Hematopoietic multipotent progenitor cell treated with erythropoietin and hydrocortisone succinate and interleukin-3 and kit ligand, for 6 days (in vitro differentiated cells): ENCODE results near the gene CAP1.

ENCODE experiments used
- DNase-seq: peaks from one replicate; pipeline ENCODE4 v3.0.0-alpha.2; 2015

The CAP1 gene

DNA sequence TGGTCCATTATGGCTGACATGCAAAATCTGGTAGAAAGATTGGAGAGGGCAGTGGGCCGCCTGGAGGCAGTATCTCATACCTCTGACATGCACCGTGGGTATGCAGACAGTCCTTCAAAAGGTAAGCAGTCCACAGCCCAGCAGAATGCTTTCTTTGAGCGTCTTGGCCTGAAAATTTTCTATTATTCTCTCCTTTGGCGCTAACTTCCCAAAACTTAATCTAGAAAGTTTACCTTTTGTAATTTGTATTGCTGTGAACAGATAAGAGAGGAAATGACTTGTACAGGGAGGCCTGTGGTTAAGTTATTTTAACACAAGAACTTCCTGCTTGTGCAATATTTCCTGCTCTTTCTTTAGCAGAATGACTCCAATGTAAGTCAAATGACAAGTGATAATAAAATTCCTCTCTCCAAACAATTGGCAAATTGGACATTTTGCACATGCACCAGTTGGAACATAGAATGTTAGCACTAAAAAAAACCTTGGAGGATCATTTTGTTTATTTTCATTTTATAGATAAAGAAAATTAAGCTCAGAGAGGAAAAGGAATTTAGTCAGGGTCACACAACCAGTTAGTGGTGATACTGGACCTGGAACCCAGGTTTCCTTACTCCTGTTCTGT, 18.9 kb downstream of the CAP1 start:
- DNase-seq: peak; percentile 89

DNA sequence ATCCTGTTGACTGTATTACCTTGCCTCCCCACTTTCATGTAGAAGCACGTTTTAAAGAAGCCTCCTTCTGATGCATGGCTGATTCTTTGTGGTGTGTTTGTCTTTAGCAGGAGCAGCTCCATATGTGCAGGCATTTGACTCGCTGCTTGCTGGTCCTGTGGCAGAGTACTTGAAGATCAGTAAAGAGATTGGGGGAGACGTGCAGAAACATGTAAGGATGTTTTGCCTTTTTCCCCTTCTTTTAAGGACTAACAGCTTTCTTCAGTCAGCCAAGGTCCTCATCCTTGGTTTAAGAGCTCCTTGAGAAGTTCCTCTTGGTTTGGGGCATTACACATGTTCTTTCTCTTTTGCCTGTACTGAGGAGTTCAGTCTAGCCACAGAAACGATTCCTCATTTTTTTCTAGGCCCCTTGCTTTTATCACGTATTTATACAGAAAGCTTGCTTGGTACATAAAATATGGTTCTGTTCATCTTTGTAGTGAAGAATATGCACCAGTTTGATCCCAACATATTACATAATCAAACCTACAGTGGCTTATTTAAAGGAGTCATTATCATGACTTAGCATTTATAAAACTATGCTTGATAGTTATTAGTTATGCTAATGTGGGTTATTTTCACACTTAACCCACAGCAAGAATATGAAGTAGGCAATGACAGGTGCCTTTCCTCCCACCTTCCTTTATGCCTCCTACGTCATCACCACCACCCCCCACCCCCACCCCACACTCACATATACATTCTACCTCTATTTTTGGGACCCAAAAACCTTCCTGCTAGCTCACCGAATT, 19.6 kb downstream of the CAP1 start:
- DNase-seq: peak; percentile 33

DNA sequence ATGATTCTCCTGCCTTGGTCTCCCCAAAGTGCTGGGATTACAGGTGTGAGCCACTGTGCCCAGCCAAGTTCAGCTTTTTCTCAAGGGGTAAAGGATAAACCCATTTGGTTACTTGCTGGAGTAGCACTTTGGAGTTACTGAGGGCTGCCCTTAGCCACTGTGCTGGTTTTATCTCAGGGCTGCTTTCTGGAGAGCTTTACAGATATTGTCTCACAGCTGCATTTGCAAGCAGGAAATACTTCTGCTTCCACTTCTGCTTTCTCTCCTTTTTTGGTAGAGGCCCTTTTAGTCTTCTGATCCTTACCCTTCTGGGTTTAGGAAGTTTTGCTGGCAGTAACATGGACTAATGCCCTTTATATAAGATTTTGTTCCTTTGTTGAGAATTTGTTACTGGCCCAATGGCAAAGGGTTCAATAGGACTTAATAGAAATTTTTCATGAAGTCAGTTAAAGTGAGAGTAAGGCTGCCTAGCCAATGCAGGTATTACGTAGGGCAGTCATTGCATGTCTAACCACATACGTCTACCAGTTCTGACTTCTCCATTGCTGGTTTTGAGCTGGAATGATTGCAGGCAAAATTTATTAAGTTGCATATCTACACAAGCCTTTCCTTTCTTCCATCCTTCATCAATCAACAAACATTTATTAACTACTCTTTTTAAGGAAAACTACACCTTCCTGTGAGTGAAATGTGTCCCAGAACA, 24.4 kb downstream of the CAP1 start:
- peak; percentile 73 for DNase-seq

DNA sequence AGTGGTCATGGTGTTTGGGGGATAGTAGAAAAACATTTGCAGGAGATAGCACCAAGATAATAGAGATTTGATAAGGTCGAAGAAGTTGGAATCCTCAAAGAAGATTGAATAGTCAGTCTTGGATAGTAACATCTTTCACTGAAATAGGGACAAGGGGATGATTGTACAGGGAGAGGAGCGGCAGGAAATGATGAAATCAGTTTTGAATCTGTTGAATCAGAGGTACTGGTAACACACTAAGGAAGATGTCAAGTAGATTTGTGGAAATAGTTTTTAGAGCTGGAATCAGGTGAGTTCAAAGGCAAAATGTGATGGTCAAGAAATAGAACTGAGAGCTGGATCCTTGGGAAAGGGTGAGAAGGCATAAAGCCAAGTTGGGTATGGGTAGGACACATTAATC, 26.5 kb downstream of the CAP1 start:
- DNase-seq: no peak

DNA sequence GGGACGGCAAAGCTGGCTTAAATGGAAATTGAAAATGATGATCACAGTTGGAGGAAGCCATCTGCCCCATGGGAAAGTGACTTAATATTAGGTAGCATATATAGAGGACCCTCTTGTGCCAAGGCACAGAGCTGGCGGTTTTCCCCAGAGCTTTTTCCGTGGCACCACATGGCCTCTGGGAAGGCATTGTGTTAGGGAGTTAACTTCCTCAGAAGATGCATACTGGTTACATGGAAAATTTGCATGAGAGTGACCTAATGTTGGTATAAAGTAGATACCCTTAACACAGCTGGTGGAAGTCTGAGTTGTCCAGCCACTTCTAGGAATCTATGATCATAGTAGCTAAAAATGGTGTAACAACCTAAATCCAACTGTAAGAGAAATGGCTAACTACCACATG, 27.3 kb downstream of the CAP1 start:
- DNase-seq: no peak

DNA sequence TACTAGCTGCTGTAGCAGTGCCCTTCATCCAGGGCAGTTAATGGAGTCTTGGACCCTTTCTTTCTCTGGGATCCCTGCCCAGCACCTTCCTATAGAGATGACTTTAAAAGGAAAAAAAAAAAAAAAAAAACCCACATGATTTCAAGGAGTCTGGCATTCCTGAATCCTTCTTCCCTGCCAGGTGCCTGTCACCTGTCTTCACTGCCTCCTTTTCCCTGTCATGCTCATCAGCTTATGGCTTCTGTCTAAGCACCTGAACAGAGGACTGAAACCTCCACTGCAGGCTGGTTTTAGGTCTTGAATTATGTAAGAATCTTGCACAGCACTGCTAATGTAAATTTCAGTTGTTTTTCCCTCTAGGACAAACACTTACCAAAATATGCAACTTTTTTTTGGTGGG, 31.6 kb downstream of the CAP1 start:
- no peak for DNase-seq

DNA sequence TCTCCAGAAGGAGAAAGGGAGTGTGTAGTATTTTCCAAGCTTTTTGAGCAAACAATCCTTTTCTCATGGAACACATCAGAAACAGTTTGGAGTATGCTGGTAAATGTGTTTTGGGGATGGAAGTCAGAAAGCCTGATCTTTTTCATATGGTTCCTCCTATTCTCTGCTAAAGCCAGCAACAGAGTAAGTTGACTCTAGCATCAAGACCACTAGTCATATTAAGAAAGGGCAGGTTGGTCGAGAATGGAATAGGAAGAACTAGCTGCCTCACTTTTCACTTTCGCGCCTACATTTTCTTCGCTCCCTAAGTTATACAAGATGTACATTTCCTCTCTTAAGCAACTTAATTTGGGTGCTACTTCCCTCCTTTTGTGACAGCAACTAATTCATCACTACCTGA, 32.5 kb downstream of the CAP1 start:
- no peak for DNase-seq

DNA sequence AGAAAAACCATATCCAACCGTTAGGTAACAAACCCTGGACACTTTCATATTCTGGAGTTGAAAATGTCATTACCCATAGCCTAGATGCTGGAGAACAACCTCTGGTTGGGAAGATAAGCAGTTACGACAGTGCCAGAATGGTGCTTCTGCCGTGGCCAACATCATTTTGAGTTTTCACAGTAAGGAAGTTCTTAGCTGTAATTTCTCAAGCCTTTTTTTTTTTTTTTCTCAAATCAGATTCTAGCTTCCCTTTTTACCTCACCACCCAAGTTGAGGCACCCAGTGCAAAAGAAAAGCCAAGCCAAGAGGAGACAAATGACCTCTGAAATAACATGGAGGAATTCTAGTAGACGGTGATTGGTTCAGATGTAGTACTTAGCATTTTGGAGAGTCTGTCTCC, 34.7 kb downstream of the CAP1 start:
- peak; percentile 51 for DNase-seq

DNA sequence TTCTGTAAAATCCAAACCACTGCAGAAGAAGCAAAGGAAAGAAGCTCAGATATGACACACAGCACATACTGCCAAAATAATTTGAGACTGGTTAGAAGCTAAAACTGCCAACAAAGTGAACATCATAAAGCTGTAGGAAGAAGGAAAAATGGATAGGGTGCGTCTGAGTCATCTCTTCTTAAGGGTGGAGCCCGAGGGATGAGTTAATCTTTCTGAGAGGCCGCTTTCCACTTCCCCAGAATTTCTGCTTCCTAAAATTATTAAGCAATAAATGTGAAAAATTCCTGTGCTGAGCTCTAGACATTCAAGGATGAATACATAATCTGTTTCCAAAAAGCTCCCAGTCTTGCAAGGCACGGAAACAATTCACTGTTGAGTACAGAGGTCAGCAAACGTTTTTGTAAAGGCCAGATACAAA, 36.4 kb downstream of the CAP1 start:
- no peak for DNase-seq

DNA sequence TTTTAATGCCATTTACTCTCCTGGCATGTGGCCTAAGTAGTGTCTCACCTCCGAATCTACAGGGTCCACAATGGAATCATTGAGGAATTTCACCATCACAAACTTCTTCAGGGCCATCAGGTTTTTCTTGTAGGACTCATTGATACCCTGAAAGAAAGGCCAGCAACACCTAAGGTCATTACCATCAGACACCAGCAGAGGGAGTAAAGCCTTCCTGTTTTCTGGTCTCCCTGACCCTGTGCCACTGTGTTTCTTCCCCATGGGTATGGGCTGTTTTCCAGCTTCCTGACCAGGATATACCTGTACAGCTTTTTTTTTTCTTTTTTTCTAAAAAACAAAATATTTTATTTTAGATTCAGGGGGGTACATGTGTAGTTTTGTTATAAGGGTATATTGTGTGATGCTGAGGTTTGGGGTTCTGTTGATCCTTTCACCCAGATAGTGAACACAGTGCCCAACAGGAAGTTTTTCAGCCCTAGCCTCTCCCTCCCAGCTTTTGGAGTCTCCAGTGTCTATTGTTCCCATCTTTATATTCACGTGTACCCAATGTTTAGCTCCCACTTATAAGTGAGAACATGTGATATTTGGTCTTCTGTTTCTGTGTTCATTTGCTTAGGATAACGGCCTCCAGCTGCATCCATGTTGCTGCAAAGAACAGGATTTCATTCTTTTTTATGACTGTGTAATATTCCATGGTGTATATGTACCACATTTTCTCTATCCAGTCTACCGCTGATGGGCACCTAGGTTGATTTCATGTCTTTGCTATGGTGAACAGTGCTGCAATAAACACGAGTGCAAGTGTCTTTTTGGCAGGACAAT, 38.2 kb downstream of the CAP1 start:
- DNase-seq: peak; percentile 87

DNA sequence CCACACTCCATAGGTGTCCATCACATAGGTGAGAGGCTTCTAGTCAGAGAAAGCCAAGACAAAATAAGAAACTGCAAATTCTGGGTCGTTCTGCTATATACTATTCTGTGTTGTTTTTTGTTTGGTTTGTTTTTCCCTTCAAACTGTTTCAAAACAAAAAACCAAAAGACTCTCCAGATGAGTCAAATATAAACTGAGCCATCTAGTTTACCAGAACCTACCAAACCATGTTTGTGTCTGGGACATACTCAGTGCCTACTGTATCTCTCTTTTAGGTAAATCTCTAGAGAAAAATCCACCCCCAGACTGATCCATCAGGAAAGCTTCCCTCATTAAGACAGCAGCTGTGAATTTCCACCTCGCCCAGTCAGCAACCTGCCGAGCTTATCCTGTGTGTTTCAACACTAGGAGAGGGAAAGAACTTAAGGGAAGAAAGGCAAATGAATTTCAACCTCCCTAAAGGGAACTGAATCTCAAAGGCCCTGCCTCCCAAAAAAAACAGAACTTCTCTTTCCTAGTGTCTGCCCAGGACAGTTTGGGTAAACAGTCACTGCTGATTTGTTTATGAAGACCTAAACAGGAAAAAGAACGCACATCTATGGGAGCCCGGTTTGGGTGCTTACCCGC, 39.4 kb downstream of the CAP1 start:
- DNase-seq: no peak

DNA sequence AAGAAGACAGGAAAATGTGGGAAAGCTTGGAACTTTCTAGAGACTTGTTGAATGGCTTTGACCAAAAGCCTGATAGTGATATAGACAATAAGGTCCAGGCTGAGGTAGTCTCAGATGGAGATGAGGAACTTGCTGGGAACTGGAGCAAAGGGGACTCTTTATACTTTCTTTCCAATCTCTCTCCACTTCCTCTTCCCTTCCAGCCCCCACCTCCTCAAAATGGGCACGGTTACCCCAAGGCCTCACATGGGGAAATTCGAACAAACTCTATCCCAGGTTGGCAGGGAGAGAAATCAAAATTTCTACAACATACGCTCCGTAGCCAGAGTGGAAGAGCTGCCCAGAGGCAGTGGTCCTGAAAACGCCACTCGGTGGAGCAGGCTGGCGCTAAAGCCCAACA, 41.3 kb downstream of the CAP1 start:
- no peak for DNase-seq

DNA sequence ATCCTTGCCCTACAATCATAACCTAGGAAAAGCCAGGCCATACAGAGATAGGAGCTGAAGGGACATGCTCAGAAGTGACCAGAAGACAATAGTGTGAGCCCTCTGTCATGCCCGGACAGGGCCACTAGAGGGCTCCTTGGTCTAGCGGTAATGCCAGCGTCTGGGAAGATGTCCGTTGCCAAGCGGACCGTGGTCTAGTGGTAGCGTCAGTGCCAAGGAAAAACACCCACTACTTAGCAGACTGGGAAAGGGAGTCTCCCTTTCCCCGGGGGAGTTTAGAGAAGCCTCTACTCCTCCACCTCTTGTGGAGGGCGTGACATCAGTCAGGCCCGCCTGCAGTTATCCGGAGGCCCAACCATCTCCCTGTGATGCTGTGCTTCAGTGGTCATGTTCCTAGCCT, 44.2 kb downstream of the CAP1 start:
- DNase-seq: peak; percentile 59

DNA sequence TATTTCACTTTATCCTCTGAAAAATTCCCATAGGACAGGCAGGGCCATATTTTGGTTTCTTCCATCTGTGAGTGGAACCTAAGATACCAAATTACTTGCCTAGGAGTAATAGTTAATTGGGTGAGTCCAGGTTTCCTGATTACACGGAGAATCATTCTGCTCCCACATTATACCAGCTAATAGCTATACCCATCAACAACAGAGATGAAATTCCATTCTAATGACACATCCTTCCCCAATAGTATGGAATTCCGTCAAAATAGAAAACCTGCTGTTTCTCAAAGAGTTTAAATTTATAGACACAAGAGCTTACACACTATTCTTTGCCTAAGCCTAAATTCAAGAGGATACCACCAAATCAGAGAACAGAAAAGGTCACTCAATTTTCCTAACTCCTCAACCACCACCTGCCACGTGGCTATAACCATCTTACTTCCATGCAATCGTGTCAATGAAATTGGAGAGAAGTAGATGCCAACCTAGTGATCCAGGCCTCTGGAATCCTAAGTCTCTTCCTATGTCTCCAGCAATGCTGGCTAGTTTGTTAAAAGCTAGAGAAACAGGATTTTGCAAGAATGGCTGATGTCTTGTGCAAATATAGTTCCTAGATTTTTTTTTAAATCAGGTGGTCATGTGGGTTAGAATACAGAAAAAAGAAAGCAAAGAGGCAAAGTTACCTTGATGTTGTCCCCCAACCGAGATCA, 50.3 kb downstream of the CAP1 start:
- no peak for DNase-seq

DNA sequence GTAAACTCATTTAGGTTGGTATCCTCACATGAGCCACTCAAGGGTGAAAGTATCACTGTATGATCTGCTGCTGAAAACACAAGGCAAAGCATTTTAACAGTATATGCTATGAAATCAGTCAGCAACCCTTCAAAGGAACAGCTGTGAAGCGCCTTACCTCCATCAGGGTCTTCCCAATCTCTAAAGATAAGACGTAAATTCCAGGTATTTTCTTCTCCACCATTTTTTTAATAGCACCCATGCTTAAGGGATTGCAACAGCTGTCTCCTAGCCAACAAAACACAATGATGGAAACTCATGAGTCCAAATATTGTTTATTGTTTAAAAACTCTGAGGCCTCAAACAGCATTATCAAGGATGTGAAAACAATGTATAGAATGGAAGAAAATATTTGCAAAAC, 51.7 kb downstream of the CAP1 start:
- DNase-seq: no peak

DNA sequence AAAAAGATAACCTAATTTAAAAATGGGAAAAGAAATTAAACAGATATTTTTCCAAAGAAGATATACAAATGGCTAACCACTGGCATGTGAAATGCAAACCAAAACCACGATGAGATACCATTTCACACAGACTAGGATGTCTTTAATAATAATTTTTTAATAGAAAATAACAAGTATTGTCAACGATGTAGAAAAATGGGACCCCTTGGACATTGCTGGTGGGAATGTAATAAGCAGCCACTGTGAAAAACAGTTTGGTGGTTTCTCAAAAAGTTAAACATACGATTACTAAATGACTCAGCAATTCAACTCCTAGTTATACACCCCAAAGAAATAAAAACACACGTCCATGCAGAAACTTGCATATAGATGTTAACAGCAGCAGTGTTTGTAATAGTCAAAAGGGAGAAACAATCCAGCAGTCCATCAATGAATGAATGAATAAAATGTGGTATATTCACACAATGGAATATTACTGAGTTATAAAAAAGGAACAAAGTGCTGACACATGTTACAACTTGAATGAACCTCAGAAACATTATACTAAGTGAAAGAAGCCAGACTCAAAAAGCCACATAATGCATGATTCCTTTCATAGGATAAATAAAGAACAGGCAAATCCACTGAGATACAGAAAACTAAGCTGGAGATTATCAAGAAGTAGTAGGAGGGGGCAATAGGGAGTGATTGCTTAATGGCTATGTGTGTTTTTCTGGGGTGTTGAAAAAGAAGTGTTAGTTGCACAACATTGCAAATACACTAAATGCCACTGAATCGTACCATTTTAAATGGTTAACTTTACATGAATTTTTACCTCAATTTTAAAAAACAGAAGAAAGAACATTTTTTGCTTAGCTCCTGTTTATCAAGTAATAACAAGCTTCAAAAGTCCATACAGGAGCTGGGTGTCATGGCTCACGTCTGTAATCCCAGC, 52.4 kb downstream of the CAP1 start:
- no peak for DNase-seq

DNA sequence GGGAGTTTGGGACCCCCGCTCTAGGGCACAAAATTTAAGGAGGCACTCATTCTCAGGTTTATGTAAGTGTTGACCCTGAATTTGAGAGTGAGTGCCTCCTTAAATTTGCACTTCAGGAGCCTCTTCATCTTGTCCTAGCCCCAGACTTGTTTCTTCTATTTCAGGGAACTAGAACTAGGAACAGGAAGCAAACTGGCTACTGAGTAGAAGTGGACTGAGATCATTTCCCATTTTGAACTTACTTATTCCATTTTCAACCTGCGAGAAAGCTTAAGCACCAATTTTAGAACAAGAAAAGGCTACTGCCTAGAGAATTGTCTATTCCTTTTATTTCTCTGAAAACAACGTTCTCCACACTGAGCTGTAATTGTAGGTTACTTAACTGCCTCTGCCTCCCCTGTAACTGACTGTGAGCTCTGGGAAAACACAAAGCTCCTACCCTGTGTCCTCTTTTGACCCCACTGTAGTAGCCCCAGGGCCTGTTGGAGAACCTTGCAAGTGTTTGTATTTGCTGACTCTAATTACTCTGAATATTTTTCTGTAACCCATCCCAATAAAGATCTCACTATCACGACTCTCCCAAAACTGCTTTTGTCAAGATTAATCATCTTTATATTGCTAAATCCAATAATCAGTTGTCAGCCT, 54.1 kb downstream of the CAP1 start:
- DNase-seq: no peak

DNA sequence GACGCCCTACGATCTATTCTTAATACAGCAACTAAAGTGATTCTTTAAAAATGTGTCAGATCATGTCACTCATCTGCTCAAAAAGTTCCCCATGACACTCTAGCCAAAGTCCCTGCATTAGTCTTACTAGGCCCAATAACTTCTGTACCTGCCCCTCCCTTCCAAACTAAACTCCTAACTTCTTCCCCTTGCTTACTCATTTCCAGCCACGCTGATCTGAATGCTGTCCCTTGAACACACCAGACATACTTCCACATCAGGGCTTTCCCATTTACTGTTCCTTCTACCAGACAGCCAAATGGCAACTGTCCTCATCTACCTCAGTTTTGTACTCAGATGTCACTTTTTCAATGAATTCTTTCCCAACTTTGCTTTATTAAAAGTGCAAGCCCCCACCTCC, 55.3 kb downstream of the CAP1 start:
- no peak for DNase-seq

DNA sequence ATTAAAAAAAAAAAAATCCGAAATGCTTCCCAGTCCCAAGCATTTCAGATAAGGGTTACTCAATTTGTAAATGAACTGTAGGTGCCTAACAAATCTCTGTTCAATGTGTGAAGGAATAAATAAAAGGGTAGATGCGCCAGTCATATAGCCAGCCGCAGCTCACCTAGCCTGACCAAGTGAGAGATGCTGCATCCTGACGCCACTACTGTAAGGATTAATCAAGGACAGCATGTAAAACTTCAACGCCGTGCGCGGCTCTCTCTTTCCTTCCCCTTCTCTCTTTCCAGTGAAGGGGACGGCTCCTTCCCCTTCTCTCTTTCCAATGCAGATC, 56.1 kb downstream of the CAP1 start:
- DNase-seq: no peak

DNA sequence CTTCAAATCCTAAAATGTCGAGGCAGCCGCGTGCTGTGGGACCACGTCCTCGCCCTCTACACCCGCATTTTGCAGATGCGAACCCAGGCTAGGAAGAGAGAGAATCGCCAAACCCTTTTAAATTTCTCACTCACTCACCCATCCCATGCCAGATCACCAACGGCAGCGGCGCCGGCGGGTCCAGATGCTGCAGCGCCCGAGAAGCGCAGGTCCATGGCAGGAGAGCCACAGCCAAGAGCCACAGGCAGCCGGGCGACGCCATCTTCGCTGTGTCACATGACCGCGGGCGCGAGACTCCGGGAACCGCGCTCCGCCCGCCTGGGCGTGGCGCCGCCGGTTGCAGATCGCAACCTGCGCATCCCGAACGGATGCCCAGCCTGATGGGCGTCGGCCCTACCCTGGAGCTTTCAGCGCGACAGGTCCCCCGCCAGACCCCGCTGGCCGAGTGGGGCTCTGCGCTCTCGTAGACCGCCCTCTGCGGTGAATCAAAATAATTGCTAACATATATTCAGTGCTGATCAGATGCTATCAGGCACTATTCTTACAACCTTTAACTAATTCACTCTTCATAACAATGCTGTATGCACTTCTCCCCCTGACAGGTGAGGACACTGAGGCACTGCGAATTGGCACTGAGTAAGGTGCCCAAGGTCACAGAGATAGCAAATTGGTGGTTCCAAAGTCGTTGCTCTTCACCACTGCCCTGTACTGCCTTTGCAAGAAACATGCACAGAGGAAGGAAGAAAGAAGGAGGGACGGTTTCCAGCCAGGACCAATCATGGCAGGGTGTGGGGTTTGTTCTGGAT, 56.7 kb downstream of the CAP1 start, which contains the start of gene PPT1:
TSS of gene PPT1 (minus strand) at position 276 of the 806 bp plus-strand sequence. CDS start at position 262, 14 bp downstream.
- DNase-seq: peak; percentile 88
